Prostate gland (tissue), 2 donors: ENCODE data around the gene JOSD1. TPM values are rescaled to one million over a fixed set of nuclear protein-coding genes. Genes with fewer than 3 reads are reported as not detected.
"Not testable (repeated sequence)": the region's sequence is repeated elsewhere in the genome, so short reads cannot be mapped to it uniquely, and the experiment has no call there.

Experiments
- DNase-seq: peaks from one replicate; pipeline ENCODE4 v3.0.0-alpha.2; 2019; ENCODE audit warnings: low spot score
- H3K27ac ChIP-seq, 2 donors: fragments of 200-600 bp; sonication (generic); 2 replicates each; pipeline ENCODE4 v1.5.1; 2017 to 2019
- H3K27me3 ChIP-seq: fragments of 200-600 bp; sonication (generic); replicated peaks from 2 replicates; pipeline ENCODE4 v1.5.1; 2019; ENCODE audit not compliant: insufficient read depth
- H3K36me3 ChIP-seq, 2 donors: fragments of 200-600 bp; sonication (generic); 1 replicate in 1 of 2; 2 replicates in 1 of 2; pipeline versions ENCODE4 v1.5.1 to v1.8.1; 2017 to 2019
- H3K4me1 ChIP-seq: fragments of 200-600 bp; sonication (generic); replicated peaks from 2 replicates; pipeline ENCODE4 v1.5.1; 2019
- H3K4me3 ChIP-seq, 2 donors: fragments of 200-600 bp; sonication (generic); 2 replicates each; pipeline ENCODE4 v1.5.1; 2017 to 2019
- H3K9me3 ChIP-seq: fragments of 200-600 bp; sonication (generic); 2 replicates; pipeline ENCODE4 v1.5.1; 2017
- CTCF ChIP-seq, 4 experiments: fragments of 200-600 bp in 2 of 4; fragments of 450-650 bp in 2 of 4; sonication (generic) in 2 of 4; IDR thresholded peaks; 1 replicate in 3 of 4; 2 replicates in 1 of 4; pipeline ENCODE4 v1.5.1; 2016 to 2019; ENCODE audit warnings: antibody characterized with exemption in 4 of 4, mild to moderate bottlenecking in 2 of 4, moderate library complexity in 2 of 4
- POLR2A ChIP-seq: fragments of 450-650 bp; IDR thresholded peaks from one replicate; pipeline ENCODE4 v1.6.1; 2016; ENCODE audit warnings: antibody characterized with exemption, mild to moderate bottlenecking
- POLR2AphosphoS5 ChIP-seq: sonication (generic); formaldehyde crosslinking; IDR thresholded peaks from one replicate; pipeline ENCODE4 v1.6.1; 2017; ENCODE audit warnings: antibody characterized with exemption
- WGBS: methylation state at CpG from one replicate; pipeline ENCODE4 v1.1.5; 2018; 5-methylcytosine and 5-hydroxymethylcytosine counted together
- intact Hi-C: fragments of 100-400 bp; cut with DNase I; formaldehyde crosslinking; loops from one replicate; pipeline ENCODE4 v1.14.2; 2022
- total RNA-seq, 2 donors: library from RNA; depleted of rRNA; stranded (reverse); fragments of >200 nt; gene quantifications; one replicate each; pipeline ENCODE4 v1.1.0, GENCODE V29; 2016

Gene JOSD1
- total RNA-seq, 2 donors from 2014 or later, result 56.7 to 69.2 TPM

- intact Hi-C loops, result no loop called here
- no peaks in the 10 kb centered on the region for H3K9me3 ChIP-seq
- H3K27me3 ChIP-seq, result no peaks in the 10 kb centered on the region
- no peak overlapping the region for H3K27ac ChIP-seq
- no peak for TF ChIP-seq CTCF (IDR thresholded peaks at IDR 0.05)
- no peak for TF ChIP-seq POLR2A
- no peak for TF ChIP-seq POLR2AphosphoS5
- H3K4me1 ChIP-seq, result peaks cover 6% of the 10 kb centered on the region
- no peak for DNase-seq
- no peak overlapping the region for H3K4me3 ChIP-seq
- no peaks in the 10 kb centered on the region for H3K36me3 ChIP-seq
Observed at GRCh38 chr22:38652859-38653258, 47.9 kb downstream of the JOSD1 start.

- DNase-seq, result no peak
- TF ChIP-seq CTCF (IDR thresholded peaks at IDR 0.05), result no peak
- TF ChIP-seq POLR2AphosphoS5, result no peak
- no peak for TF ChIP-seq POLR2A
- no peaks in the 10 kb centered on the region for H3K4me1 ChIP-seq
- 57% methylated on average over 5 of the region's 5 CpGs for WGBS
- intact Hi-C loops, result no loop called here
- no peak overlapping the region for H3K27ac ChIP-seq
- no peaks in the 10 kb centered on the region for H3K27me3 ChIP-seq
- H3K36me3 ChIP-seq, result no peaks in the 10 kb centered on the region
- no peaks in the 10 kb centered on the region for H3K9me3 ChIP-seq
- H3K4me3 ChIP-seq, result no peak overlapping the region
Observed at GRCh38 chr22:38649841-38650522, 50.8 kb downstream of the JOSD1 start.

GRCh38 chr22:38645430-38645829 lies 55.3 kb downstream of the JOSD1 start:
- intact Hi-C loops, result no loop called here
- Histone ChIP-seq H3K27me3 (no peaks in the 10 kb centered on the region), H3K4me3 (no peak overlapping the region), H3K36me3 (no peaks in the 10 kb centered on the region), H3K9me3 (no peaks in the 10 kb centered on the region), H3K27ac (no peak overlapping the region), H3K4me1 (no peaks in the 10 kb centered on the region)
- peak; percentile 16 for DNase-seq
- TF ChIP-seq POLR2A (no peak), CTCF (IDR thresholded peaks at IDR 0.05) (no peak), POLR2AphosphoS5 (no peak)
- 65% methylated on average over 6 of the region's 6 CpGs for WGBS

GRCh38 chr22:38644245-38644644 lies 56.5 kb downstream of the JOSD1 start:
- intact Hi-C loops, H3K9me3 ChIP-seq, H3K4me3 ChIP-seq, H3K36me3 ChIP-seq, DNase-seq, H3K27me3 ChIP-seq, H3K27ac ChIP-seq, H3K4me1 ChIP-seq: not testable (repeated sequence)
- WGBS, result 95% methylated on average over 5 of the region's 5 CpGs

GRCh38 chr22:38641476-38642040 lies 59.2 kb downstream of the JOSD1 start:
- intact Hi-C loops, result no loop called here
- H3K27me3 ChIP-seq, result no peaks in the 10 kb centered on the region
- WGBS, result 92% methylated on average over 13 of the region's 13 CpGs
- no peak for DNase-seq
- TF ChIP-seq POLR2A (no peak), POLR2AphosphoS5 (no peak), CTCF (IDR thresholded peaks at IDR 0.05) (no peak)
- no peak overlapping the region for H3K27ac ChIP-seq
- H3K9me3 ChIP-seq, result no peaks in the 10 kb centered on the region
- no peaks in the 10 kb centered on the region for H3K36me3 ChIP-seq
- H3K4me1 ChIP-seq, result no peaks in the 10 kb centered on the region
- H3K4me3 ChIP-seq, result no peak overlapping the region
